GM18951 (cell line): ENCODE measurements around the gene PTBP1.

ENCODE experiments used
- POLR2A ChIP-seq: IDR thresholded peaks from 4 replicates; pipeline ENCODE4 v1.6.1; 2011; ENCODE audit warnings: mild to moderate bottlenecking; ENCODE audit not compliant: insufficient read length, insufficient read depth; ENCODE audit errors: extremely low read depth
- in situ Hi-C: fragments of 300-500 bp; cut with MboI; formaldehyde crosslinking; loops from one replicate; pipeline ENCODE4 v1.12.0; 2022; ENCODE audit warnings: low sequenced_read_pairs, mixed read lengths, inconsistent platforms; ENCODE audit not compliant: unreplicated experiment

The PTBP1 gene

DNA sequence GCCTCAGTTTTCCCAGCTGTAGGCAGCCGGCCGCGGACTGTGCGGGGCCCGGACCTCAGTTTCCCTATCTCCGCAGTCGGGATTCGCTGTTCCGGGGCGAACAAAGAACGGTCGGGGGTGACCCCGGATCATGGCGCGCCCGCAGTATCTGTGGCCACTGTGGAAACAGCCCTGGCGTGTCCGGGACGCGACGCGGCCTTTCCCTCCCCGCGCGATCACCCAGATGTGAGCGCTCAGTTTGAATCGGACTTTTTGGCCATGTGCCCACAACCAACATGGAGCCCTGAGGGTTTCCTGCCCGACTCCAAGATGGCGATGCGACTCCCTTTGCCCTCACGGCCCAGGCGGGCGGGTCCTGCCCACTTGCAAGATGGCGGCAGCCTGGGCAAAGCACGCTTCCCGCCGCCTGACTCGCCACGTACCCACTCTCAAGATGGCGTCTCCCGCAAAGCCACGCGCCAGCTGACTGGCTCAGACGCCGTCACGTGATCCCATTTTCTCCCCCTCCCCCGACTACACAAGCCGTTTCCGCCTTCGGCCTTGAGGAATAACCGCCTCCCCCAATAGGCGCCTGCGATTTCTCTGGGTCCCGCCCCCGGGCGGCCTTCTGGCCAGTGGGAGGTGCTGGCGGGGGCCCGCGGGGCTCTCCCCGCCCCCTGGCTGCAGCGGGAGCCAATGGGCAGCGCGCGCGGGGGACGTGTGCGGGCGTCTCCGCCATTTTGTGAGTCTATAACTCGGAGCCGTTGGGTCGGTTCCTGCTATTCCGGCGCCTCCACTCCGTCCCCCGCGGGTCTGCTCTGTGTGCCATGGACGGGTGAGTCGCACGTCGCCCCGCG lies at the start of gene PTBP1:
Gene PTBP1, plus strand, starts transcription at position 761 of the 836 bp plus-strand sequence. Its CDS starts 46 bp downstream, at position 807.
- TF ChIP-seq POLR2A: peak; percentile 95
- in situ Hi-C loops: no loop called here

DNA sequence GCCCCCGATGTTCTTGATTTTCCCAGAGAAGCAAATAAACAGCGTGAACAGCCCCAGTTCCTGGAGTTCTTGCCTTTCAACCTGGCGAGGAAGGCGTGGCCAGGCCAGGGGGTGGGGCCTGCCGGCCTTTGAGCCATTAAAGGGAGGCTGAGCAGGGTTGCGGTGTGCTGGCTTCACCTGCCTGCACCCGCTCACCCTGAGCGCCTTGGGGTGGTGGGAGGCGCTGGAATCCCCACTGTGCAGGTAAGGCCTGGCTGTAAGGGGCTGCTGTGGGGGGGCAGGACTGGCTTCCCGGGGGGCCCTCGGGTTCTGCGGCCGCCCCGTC lies 49.0 kb upstream of the PTBP1 start:
- in situ Hi-C loops: loop anchor here (25.0 kb wide), 1 partner anchor 161 kb away; the partner anchor contains the start of gene HCN2
- no peak for TF ChIP-seq POLR2A

DNA sequence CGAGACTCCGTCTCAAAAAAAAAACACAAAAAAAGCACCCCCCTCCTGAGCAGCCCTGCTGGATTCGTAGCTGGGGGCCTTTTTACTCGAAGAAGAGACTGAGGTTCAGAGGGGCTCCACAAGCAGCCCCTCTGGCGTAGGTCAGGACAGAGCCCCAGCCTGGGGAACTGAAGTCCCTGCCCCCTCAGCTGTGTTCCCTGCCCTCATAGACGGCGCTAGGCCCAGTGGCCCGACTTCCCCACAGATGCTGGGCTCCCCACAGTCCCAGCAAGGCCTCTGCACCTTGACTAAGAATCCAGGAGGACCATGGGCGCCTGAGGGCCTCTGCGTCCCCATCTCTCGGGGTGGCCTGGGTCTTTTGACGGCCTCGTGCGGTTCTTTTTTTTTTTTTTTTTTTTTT lies 47.4 kb upstream of the PTBP1 start:
- TF ChIP-seq POLR2A: no peak
- in situ Hi-C loops: loop anchor here (25.0 kb wide), 2 partner anchors 163 to 237 kb away; partner anchors contain the start of genes HCN2 and WDR18

DNA sequence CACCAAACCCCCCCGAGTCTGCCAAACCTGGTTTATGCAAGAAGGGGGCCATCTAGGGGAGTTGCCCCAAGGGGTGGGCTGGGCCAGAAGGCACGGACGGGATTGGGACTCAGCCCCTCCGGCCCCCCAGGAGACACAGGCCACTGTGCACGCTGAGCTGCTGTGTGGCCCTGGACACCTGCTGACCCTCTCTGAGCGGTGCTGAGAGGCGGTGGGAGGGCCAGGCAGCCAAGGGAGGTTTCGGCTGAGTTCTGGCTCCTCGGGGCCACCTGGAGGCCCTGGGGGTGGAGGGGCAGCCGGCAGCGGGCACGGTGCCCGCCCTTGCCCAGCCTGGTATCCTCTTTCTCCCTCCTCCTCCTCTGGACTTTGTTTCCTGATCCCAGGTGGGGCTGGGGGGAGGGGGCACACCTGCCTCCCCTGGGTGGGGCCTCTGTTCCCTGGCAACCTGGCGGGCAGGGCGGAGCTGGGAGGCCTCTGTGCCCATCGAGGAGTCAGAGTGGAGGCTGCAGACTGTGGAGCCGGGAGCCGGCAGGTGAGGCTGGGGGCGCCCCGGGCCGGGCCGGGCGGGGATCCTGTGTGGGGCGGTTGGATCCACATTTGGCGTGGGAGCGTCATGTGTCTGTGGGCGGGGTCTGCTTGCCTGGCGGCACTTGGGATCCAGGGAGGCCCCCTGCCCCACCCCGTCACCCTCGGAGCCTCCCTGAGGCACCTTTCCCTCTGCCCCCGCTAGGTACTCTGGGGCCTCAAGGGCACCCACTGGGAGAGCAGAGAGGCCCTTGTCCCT lies 46.4 kb upstream of the PTBP1 start, which contains the start of gene MISP:
Gene MISP, plus strand, starts transcription at position 473 of the 784 bp plus-strand sequence. CDS start 5,835 bp downstream, outside the sequence.
- in situ Hi-C loops: loop anchor here (25.0 kb wide), 1 partner anchor 236 kb away; the partner anchor contains the start of gene WDR18
- no peak for TF ChIP-seq POLR2A

DNA sequence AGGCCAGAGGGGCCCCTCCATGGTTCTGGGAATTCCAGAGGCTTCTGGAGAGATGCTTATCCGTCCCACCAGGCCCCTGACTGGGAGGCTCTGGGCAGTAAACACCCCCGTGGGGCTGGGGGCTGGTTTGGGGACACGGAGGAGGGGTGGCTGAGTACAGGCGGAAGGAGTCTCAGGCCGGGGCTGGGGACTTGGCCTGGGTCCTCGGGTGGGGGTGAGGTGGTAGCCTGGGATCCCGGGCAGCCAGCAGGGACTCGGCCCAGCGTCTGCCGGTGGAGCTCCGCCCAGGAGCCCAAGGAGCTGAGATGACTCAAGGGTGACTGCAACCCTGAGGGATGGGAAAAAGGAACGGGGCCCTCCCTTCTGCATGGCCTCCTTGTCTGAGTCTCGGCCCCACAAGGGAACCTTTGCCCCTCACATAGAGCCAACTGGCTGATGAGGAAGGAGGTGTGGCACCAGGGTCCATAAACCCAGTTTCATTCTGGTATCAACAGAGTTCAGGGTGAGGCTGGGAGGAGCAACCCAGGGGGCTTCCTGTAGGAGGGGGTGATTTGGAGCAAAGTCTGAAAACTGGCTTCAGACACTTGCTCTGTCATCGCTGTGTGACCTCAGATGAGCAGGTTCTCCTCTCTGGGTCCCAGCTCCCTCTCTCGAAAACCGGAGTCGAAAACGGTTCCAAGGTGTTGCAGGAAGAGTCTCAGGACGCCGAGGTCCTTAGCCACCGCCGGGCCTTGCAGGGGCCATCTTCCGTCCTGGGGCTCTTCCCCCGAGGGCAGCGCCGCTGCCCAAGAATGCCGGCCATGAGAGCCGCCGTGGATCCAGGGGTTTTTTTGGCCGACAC lies 45.5 kb upstream of the PTBP1 start:
- no peak for TF ChIP-seq POLR2A
- in situ Hi-C loops: loop anchor here (25.0 kb wide), 1 partner anchor 236 kb away; the partner anchor contains the start of gene WDR18

DNA sequence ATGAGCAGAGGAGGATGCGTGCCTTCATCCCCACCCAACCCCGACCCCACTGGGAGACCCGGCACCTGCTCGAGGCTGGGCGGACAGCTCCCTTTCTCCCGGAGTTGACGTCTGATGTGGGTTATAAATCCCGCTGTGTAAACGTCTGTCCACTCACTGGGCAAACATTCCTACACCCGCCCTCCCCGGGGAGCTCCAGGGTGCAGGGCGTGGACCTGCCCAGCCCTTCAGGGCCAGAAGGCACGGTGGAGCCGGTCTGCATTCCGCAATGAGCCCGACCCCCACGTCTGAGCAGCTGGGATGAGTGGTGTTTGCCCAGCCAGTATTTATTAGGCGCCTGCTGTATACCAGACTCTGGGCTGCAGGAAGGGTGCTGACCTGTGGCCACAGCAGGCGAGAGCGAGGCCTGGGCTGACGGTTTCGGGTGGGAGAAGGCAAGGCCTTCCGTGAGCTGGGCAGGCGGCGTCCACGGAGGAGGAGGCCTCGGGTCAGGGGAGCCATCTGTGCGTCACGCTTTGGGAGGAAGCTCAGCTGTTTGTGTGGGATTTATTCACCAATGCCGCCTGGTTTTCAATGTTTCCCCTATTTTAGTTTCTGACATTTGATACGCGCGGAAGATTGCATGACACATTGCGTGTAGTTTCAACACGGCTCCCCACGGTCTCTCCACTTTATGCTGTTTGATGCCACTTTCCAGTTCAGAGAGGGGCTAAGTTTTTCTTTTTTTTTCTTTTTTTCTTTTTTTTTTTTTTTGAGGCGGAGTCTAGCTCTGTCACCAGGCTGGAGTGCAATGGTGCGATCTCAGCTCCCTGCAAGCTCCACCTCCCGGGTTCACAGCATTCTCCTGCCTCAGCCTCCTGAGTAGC lies 44.4 kb upstream of the PTBP1 start:
- in situ Hi-C loops: loop anchor here (25.0 kb wide), 1 partner anchor 234 kb away; the partner anchor contains the start of gene WDR18
- TF ChIP-seq POLR2A: no peak

DNA sequence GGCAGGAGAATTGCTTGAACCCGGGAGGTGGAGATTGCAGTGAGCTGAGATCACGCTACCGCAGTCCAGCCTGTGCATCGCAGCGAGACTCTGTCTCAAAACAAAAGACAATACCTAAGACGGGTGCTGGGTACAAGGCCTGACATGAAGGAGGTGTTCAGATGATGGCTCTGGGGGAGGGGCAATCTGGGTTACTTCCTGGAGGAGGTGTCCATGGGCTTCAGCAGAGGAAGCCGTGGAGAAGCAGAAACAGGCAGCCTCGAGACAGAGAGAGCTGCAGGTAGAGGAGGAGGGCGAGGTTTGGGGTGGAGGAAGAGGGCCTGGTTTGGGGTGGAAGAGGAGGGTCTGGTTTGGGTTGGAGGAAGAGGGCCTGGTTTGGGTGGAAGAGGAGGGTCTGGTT lies 42.7 kb upstream of the PTBP1 start:
- in situ Hi-C loops: loop anchor here (25.0 kb wide), 1 partner anchor 233 kb away; the partner anchor contains the start of gene WDR18
- TF ChIP-seq POLR2A: no peak

DNA sequence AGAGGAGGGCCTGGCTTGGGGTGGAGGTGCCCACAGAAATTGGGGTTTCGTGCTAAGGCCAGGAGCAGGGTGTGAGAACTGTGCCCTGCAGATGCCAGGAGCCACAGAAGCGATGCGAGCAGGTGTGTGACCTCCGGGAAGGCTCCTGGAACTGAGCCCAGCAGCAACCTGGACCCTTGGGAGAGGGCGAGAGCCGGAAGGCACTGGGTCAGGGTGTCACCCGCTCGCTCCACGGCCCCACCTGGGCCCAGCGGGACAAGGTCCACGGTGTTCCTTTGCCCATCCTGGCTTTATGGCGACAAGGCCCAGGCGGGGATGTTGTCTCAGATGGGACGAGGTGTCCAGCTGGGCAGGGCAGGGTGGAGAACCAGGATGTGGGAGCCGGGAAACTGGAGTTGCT lies 42.2 kb upstream of the PTBP1 start:
- TF ChIP-seq POLR2A: no peak
- in situ Hi-C loops: loop anchor here (25.0 kb wide), 1 partner anchor 232 kb away; the partner anchor contains the start of gene WDR18

DNA sequence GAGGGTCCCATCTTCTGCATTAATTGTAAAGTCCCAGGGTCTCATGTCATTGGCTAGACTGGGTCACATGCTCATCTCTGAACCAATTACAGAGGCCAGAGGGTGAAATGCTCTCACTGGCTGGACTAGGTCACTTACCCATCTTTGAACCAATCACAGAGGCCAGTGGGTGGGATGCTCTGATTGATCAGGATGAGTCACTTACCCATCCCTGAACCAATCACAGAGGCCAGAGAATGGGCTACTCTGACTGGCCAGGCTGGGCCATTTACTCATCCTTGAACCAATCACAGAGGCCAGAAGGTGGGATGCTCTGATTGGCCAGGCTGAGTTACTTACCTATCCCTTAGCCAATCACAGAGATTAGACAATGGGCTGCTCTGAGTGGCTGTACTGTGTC lies 41.0 kb upstream of the PTBP1 start:
- in situ Hi-C loops: loop anchor here (25.0 kb wide), 1 partner anchor 231 kb away; the partner anchor contains the start of gene WDR18
- no peak for TF ChIP-seq POLR2A

DNA sequence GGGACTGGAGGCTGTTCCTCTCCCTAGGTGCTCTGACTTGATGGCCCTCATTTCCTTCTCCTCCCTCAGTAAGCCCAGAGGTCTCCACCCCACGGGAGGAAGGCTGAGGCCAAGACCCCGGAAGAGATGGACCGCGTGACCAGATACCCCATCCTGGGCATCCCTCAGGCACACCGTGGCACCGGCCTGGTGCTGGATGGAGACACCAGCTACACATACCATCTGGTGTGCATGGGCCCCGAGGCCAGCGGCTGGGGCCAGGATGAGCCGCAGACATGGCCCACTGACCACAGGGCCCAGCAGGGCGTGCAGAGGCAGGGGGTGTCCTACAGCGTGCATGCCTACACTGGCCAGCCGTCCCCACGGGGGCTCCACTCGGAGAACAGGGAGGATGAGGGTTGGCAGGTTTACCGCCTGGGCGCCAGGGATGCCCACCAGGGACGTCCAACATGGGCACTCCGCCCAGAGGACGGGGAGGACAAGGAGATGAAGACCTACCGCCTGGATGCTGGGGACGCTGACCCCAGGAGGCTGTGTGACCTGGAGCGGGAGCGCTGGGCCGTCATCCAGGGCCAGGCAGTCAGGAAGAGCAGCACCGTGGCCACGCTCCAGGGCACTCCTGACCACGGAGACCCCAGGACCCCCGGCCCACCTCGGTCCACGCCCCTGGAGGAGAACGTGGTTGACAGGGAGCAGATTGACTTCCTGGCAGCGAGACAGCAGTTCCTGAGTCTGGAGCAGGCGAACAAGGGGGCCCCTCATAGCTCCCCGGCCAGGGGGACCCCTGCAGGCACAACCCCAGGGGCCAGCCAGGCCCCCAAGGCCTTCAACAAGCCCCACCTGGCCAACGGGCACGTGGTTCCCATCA lies 40.2 kb upstream of the PTBP1 start:
- no peak for TF ChIP-seq POLR2A

More for the DNA sequence above, 40.2 kb upstream of the PTBP1 start:
- in situ Hi-C loops: loop anchor here (25.0 kb wide), 1 partner anchor 230 kb away; the partner anchor contains the start of gene WDR18
